HG02870 (cell line): Measurements from ENCODE around the gene CHIT1.
A peak's percentile ranks its signal among the peaks of the same experiment; 100 is the strongest.

Source experiments
- ATAC-seq: cut with Tn5 transposase; IDR thresholded peaks from one replicate; pipeline ENCODE4 v1.9.1; 2021; ENCODE audit warnings: mild to moderate bottlenecking, moderate library complexity; ENCODE audit not compliant: unreplicated experiment

CHIT1 gene

GRCh38 chr1:203176273-203177035, 53.0 kb downstream of the CHIT1 start:
- no peak for ATAC-seq

GRCh38 chr1:203175827-203176241, 53.6 kb downstream of the CHIT1 start:
- ATAC-seq = no peak

- ATAC-seq = no peak
Measured at GRCh38 chr1:203175237-203175826, 54.1 kb downstream of the CHIT1 start, which contains the start of gene MYBPH. MYBPH (minus strand) TSS chr1:203175826; CDS start chr1:203175755, 71 bp downstream.

GRCh38 chr1:203174324-203174985, 55.0 kb downstream of the CHIT1 start:
- ATAC-seq = no peak

- peak; percentile 78 for ATAC-seq
Measured at GRCh38 chr1:203173566-203173965, 55.9 kb downstream of the CHIT1 start.

GRCh38 chr1:203173011-203173555, 56.4 kb downstream of the CHIT1 start:
- ATAC-seq = no peak

- no peak for ATAC-seq
Measured at GRCh38 chr1:203172184-203173010, 57.1 kb downstream of the CHIT1 start.

GRCh38 chr1:203171341-203172183, 57.9 kb downstream of the CHIT1 start:
- ATAC-seq = no peak

GRCh38 chr1:203170625-203171330, 58.7 kb downstream of the CHIT1 start:
- no peak for ATAC-seq

- no peak for ATAC-seq
Measured at GRCh38 chr1:203169770-203170520, 59.5 kb downstream of the CHIT1 start.

- no peak for ATAC-seq
Measured at GRCh38 chr1:203168991-203169390, 60.5 kb downstream of the CHIT1 start.

- no peak for ATAC-seq
Measured at GRCh38 chr1:203168256-203168786, 61.2 kb downstream of the CHIT1 start.

GRCh38 chr1:203167913-203168200, 61.6 kb downstream of the CHIT1 start:
- ATAC-seq = no peak

GRCh38 chr1:203167026-203167912, 62.2 kb downstream of the CHIT1 start:
- no peak for ATAC-seq

GRCh38 chr1:203166192-203166940, 63.1 kb downstream of the CHIT1 start:
- no peak for ATAC-seq
